OCI-LY7 (cell line): ENCODE data around the gene NUDT6. TPM values are rescaled to one million over a fixed set of nuclear protein-coding genes. Genes with fewer than 3 reads are reported as not detected.
"Not testable (repeated sequence)": the region's sequence is repeated elsewhere in the genome, so short reads cannot be mapped to it uniquely, and the experiment has no call there.

ENCODE experiments used
- BruUV-seq: library from RNA; stranded (reverse); fragments of 400-500 nt; replicated peaks from 2 replicates; lab custom pipeline; 2021; lab: Mats Ljungman, UMichigan
- CTCF ChIA-PET: fragments of 300-600 bp; sonication (Branson Sonifier 250); formaldehyde crosslinking; loops from one replicate; lab custom pipeline; 2022; ENCODE audit warnings: antibody characterized with exemption; ENCODE audit not compliant: unreplicated experiment; lab: Charles Lee
- POLR2A ChIA-PET: fragments of 300-600 bp; sonication (Branson Sonifier 250); formaldehyde crosslinking; loops from one replicate; lab custom pipeline; 2022; ENCODE audit warnings: antibody characterized with exemption; lab: Charles Lee
- DNase-seq: peaks from one replicate; pipeline ENCODE4 v3.0.0-alpha.2; 2015; ENCODE audit warnings: low spot score
- H2AFZ ChIP-seq: fragments of 200-600 bp; sonication (generic), shearing (Covaris generic); 2 replicates; pipeline ENCODE4 v1.6.1; 2014; ENCODE audit warnings: mild to moderate bottlenecking, antibody characterized with exemption, low read length, moderate library complexity
- H3K27ac ChIP-seq: fragments of 200-600 bp; sonication (generic); 2 replicates; pipeline ENCODE4 v1.5.1; 2014; ENCODE audit warnings: mixed run types, low read depth, mild to moderate bottlenecking, moderate library complexity, low read length, inconsistent platforms; ENCODE audit not compliant: poor library complexity, severe bottlenecking
- H3K36me3 ChIP-seq: fragments of 200-600 bp; sonication (generic); 2 replicates; pipeline ENCODE4 v1.6.1; 2014; ENCODE audit warnings: mild to moderate bottlenecking, antibody characterized with exemption, low read length, moderate library complexity, mixed read lengths; ENCODE audit not compliant: insufficient read depth
- H3K4me1 ChIP-seq: fragments of 200-600 bp; sonication (generic); 2 replicates; pipeline ENCODE4 v1.5.1; 2014; ENCODE audit warnings: mild to moderate bottlenecking, low read length; ENCODE audit not compliant: insufficient read depth, poor library complexity, severe bottlenecking
- H3K4me2 ChIP-seq: fragments of 200-600 bp; sonication (generic); 2 replicates; pipeline ENCODE4 v1.6.1; 2014; ENCODE audit warnings: mild to moderate bottlenecking, low read length
- H3K4me3 ChIP-seq: fragments of 200-600 bp; sonication (generic); 2 replicates; pipeline ENCODE4 v1.5.1; 2014; ENCODE audit warnings: mild to moderate bottlenecking, low read depth, low read length; ENCODE audit not compliant: poor library complexity, severe bottlenecking
- H3K79me2 ChIP-seq: fragments of 200-600 bp; sonication (generic); 2 replicates; pipeline ENCODE4 v1.6.1; 2016; ENCODE audit warnings: low read depth, mild to moderate bottlenecking, low read length, moderate library complexity, mixed read lengths; ENCODE audit not compliant: insufficient read depth
- H3K9me2 ChIP-seq: fragments of 200-600 bp; sonication (generic); 2 replicates; pipeline ENCODE4 v1.6.1; 2016; ENCODE audit warnings: mild to moderate bottlenecking, low read length, mixed read lengths; ENCODE audit not compliant: insufficient read depth
- H3K9me3 ChIP-seq: fragments of 200-600 bp; sonication (generic); 2 replicates; pipeline ENCODE4 v1.6.1; 2014; ENCODE audit warnings: mild to moderate bottlenecking, mixed run types, low read length, mixed read lengths
- H4K20me1 ChIP-seq: fragments of 200-600 bp; sonication (generic); 2 replicates; pipeline ENCODE4 v1.6.1; 2014; ENCODE audit warnings: mild to moderate bottlenecking, antibody characterized with exemption, low read length, moderate library complexity, mixed read lengths; ENCODE audit not compliant: insufficient read depth
- EZH2phosphoT487 ChIP-seq: fragments of 200-600 bp; sonication (generic); IDR thresholded peaks from 2 replicates; pipeline ENCODE4 v1.6.1; 2018; ENCODE audit warnings: low read depth, borderline replicate concordance, mild to moderate bottlenecking, mixed run types, antibody characterized with exemption, low read length, moderate library complexity, mixed read lengths
- intact Hi-C: fragments of 100-400 bp; cut with micrococcal nuclease; formaldehyde crosslinking; loops from one replicate; pipeline ENCODE4 v1.10.0; 2022; ENCODE audit not compliant: unreplicated experiment
- total RNA-seq, 2 experiments: library from RNA; depleted of rRNA in 1 of 2; stranded (reverse); fragments of >200 nt in 1 of 2; shearing (Covaris generic) in 1 of 2; gene quantifications; 2 replicates each; pipeline ENCODE4 v1.2.3, GENCODE V29; 2014 to 2022
- TF ChIP-seq, protein P1 (sequence below): fragments of 200-600 bp; sonication (generic); conservative IDR thresholded peaks from 2 replicates; pipeline ENCODE4 v1.5.1; 2014; ENCODE audit warnings: mild to moderate bottlenecking, antibody characterized with exemption, low read length, moderate library complexity, mixed read lengths

NUDT6 gene
- total RNA-seq, 2 experiments from 2014 or later: 15.9 to 18.3 TPM

DNA sequence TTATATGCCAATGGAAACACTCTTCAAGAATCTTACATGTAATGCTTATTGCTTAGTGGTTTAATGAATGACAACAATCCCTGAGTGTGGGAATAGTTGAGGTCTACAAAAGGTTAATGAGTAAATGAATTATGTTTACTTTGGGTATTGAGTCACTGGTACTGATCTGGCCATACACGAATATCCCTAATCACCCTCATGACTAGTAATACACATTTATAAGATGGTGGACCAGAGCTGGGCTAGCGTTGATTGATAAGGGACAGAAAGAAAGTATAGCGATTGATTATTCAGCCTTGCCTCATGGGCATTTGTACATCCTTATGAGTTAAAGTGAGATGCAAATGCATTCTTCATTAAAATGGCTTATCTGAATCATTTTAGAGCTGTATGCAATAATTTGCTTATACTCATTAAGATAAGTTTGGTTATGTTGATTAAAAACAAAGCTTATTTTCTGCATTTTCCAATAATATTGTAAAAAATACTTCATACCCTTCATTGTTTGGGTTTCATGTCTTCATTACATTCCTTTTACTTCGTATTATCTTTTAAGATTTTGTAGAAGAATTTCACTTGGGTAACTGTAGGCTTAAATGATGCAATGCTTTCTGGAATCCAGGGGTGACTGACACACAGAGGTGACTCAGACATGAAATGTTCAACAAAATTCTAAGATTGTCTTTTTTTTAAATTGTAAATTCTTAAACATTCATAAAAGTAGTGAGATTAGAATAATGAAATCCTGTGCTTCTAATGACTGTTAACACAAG lies 48.4 kb downstream of the NUDT6 start:
- Histone ChIP-seq H4K20me1 (no peaks in the 10 kb centered on the region), H2AFZ (no peak overlapping the region), H3K27ac (no peak overlapping the region), H3K9me3 (no peaks in the 10 kb centered on the region), H3K4me3 (no peak overlapping the region), H3K79me2 (no peaks in the 10 kb centered on the region), H3K9me2 (no peaks in the 10 kb centered on the region), H3K4me1 (no peaks in the 10 kb centered on the region), H3K36me3 (no peaks in the 10 kb centered on the region), H3K4me2 (no peak overlapping the region)
- TF ChIP-seq, protein P1, sequence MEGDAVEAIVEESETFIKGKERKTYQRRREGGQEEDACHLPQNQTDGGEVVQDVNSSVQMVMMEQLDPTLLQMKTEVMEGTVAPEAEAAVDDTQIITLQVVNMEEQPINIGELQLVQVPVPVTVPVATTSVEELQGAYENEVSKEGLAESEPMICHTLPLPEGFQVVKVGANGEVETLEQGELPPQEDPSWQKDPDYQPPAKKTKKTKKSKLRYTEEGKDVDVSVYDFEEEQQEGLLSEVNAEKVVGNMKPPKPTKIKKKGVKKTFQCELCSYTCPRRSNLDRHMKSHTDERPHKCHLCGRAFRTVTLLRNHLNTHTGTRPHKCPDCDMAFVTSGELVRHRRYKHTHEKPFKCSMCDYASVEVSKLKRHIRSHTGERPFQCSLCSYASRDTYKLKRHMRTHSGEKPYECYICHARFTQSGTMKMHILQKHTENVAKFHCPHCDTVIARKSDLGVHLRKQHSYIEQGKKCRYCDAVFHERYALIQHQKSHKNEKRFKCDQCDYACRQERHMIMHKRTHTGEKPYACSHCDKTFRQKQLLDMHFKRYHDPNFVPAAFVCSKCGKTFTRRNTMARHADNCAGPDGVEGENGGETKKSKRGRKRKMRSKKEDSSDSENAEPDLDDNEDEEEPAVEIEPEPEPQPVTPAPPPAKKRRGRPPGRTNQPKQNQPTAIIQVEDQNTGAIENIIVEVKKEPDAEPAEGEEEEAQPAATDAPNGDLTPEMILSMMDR: no peak
- TF ChIP-seq EZH2phosphoT487: no peak
- CTCF ChIA-PET: interaction anchor here (0.5 kb wide), 1 partner anchor 405 kb away, joined by 3 read pairs; no protein-coding TSS in a partner anchor
- intact Hi-C loops: no loop called here
- no peak for DNase-seq
- POLR2A ChIA-PET: interaction anchor here (0.6 kb wide), 2 partner anchors 1032 to 1578 kb away, joined by 3 read pairs; no protein-coding TSS in a partner anchor
- BruUV-seq: no TSS peak

- CTCF ChIA-PET: no interaction called here
- H3K9me3 ChIP-seq: no peaks in the 10 kb centered on the region
- intact Hi-C loops: no loop called here
- no peaks in the 10 kb centered on the region for H3K9me2 ChIP-seq
- no peaks in the 10 kb centered on the region for H3K36me3 ChIP-seq
- no peak overlapping the region for H3K4me2 ChIP-seq
- no peaks in the 10 kb centered on the region for H3K4me1 ChIP-seq
- no peak for DNase-seq
- no peaks in the 10 kb centered on the region for H3K79me2 ChIP-seq
- TF ChIP-seq, protein P1: no peak
- no peak for TF ChIP-seq EZH2phosphoT487
- H4K20me1 ChIP-seq: no peaks in the 10 kb centered on the region
- no peak overlapping the region for H2AFZ ChIP-seq
- BruUV-seq: no TSS peak
- POLR2A ChIA-PET: interaction anchor here (1.0 kb wide), 2 partner anchors 29 to 103 kb away, joined by 3 read pairs; no protein-coding TSS in a partner anchor
- H3K4me3 ChIP-seq: no peak overlapping the region
- no peak overlapping the region for H3K27ac ChIP-seq
Measured at GRCh38 chr4:122873146-122873545, 49.3 kb downstream of the NUDT6 start.

GRCh38 chr4:122868235-122868634 lies 54.2 kb downstream of the NUDT6 start:
- BruUV-seq, DNase-seq: not testable (repeated sequence)
- POLR2A ChIA-PET: interaction anchor here (1.0 kb wide), 1 partner anchor 28 kb away, joined by 3 read pairs; no protein-coding TSS in a partner anchor

More at GRCh38 chr4:122868235-122868634, 54.2 kb downstream of the NUDT6 start:
- H3K9me2 ChIP-seq, H3K9me3 ChIP-seq, CTCF ChIA-PET, H3K4me2 ChIP-seq, H2AFZ ChIP-seq, H3K36me3 ChIP-seq, H3K79me2 ChIP-seq, H3K4me1 ChIP-seq, intact Hi-C loops, H3K4me3 ChIP-seq, H3K27ac ChIP-seq, H4K20me1 ChIP-seq: not testable (repeated sequence)
